Stimulated activated CD8-positive, alpha-beta memory T cell treated with anti-CD3 and anti-CD28 coated beads, Interleukin-15, amount 100 ng/mL, for 1 hour (primary cell): ENCODE results near the gene SERPINE2.
"Not testable (repeated sequence)": the region's sequence is repeated elsewhere in the genome, so short reads cannot be mapped to it uniquely, and the experiment has no call there.

Experiments
- DNase-seq: peaks from one replicate; pipeline ENCODE4 v3.0.0-alpha.2; 2020; ENCODE audit warnings: low read depth

SERPINE2 gene

GRCh38 chr2:223943561-223944008 lies 95.5 kb downstream of the SERPINE2 start:
- DNase-seq = no peak

- DNase-seq = no peak
Observed at GRCh38 chr2:223943135-223943534, 96.0 kb downstream of the SERPINE2 start.

DNA sequence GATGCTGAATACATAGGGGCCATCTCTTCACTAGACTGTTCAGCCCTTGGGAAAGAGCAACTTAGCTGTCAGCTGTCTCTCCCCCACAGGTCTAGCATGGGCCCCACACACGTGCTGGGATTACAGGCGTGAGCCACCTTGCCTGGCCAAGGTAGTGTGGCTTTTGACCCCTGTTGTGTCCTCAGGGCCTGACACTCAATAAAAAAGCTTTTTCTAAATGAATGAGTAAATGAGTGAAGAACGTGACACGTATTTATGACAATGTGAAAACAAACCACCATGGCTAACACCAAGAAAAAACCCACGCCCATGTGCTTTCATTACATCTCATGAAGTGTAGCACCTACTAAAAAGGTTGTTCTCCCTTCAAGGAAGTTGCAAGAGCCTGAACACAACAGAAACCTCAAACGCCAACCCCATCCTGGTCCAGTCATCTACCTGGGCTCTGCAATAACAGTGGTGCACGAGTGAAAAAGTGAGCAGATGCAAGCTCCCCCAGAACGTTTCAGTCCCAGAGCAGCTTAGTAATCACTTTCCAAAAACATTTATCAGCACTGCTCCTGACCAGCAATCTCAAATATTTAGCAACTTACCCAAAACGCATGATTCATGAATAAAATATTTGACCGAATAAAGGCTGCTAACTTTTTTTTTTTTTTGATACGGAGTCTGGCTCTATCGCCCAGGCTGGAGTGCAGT lies 97.4 kb downstream of the SERPINE2 start:
- no peak for DNase-seq

DNA sequence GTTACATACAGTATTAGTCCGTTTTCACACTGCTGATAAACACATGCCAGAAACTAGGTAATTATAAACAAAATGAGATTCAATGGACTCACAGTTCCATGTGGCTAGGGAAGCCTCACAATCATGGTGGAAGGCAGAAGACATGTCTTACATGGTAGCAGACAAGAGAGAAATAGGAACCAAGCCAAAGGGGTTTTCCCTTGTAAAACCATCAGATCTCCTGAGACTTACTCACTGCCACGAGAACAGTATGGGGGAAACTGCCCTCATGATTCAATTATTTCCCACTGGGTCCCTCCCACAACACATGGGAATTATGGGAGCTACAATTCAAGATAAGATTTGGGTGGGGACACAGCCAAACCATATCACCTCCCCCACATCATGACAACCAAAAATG lies 99.6 kb downstream of the SERPINE2 start:
- DNase-seq = not testable (repeated sequence)

DNA sequence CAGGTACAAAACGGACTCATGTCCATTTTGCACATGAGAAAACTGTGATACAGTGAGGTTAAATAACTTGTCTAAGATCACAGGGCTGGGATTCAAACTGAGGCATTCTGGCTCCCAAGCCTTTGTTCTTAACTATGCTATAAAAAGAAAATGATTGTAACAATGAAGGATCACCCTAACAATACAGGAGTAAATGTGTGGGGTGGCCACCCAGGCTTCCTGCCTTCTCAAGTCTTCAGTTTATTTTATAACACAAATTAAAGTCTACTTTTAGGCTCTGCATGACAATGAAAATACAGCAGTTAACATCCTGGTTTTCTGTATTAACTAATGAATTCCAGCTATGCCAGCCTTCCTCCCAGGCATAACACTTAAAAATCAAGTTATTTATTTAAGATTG lies 101.6 kb downstream of the SERPINE2 start:
- no peak for DNase-seq

DNA sequence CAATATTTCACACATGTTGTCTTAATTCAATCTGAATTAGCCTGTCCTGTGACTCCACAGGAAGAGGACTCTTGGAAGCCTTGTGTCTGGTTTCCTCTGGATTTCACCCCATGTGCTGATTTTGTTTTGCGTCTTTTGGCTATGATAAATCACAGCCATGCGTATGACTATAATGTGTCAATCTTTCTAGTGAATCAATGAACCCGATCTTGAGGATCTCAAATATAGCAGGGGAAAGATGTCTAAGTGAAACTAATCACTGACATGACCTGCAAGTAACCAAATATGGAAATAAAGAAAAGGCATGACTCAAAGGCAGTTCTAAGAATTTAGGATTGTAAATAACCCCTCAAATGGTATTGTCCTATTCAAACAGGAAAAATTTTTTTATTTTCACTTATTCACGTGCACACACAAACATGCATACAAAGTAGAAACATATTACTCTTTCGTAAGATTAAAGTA lies 102.2 kb downstream of the SERPINE2 start:
- no peak for DNase-seq

DNA sequence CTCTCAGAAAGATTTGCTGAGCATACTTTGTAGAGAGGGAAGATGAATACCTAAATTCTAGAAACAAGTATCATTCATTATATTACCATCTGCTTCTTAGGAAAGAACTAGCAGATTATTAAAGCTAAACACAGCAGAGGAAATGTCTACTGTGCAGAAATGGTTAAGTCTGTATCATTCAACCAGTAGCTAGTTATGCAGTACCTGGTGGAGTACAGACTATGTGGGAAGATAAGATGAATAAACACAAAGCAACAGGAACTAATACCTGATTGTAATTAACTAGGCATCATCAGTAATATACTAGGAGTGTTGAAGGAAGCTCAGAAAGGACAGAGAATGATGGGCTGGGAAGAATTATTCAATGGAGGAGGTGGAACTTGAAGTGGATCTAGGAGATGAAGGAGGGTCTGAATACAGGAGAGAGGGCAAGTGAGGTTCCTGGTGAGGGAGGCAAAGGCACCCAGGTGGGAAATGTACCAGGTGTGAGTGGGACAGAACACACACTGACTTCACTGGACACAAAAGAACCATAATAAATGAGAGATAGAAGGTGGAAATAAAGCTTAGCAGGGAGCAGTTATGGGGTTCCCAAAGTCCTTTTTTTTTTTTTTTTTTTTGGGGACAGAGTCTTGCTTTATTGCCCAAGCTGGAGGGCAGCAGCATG lies 103.5 kb downstream of the SERPINE2 start:
- DNase-seq = no peak

DNA sequence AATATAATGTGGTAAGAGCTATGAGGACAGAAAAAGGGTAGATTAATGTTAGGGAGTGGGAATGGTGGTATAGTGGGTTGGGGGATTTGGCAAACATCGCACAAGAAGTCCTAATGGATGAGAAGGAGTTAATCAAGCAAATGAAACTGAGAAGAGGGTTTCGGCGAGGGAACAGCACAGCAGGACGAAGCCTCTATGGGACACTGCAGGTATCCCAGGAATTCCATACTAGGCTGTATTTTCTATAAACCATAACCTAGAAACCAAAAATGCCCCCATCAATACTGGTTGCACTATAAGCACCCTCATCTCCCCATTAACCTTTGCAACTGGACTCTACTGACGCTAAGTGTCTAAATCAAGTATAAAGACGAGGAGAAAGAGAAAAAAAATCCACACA lies 104.2 kb downstream of the SERPINE2 start:
- no peak for DNase-seq

DNA sequence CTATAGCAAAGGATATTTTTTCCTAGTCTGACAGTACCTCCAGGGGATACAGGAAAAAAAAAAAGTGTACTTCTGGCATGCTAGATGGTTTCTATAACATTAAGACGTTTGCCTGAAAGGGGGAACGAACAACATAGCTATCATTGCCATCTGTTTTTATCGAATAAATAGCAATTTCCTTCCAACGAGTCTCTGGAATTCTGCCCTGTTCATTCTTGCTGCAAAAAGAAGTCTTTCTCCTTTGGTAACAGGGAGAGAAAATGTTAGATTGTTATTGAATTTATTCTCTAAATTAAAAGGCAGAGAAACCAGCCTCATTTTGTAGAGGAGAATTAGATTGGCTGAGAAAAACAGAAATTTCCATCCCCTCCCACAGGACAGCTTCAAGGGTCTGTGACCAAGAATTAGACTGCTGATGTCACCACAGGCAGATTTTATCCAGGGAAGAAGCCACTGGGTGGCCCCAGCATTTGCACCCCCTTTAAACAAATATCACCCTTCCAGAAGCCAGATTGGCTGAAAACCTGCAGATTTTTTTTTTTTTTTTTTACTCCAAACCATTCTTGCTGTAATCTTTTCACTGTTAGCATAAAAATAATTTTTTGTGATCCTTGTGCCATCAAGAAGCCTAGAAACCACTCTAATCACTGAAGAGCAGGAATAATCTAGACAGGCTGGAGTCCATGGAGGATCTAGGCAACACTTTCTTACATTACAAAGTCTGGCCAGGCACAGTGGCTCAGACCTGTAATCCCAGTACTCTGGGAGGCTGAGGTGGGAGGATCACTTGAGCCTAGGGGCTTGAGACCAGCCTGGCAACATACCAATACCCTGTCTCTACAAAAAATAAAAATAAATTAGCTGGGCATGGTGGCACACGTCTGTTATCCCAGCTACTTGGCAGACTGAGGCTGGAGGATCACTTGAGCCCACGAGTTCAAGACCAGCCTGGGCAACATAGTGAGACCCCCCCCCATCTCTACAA lies 106.0 kb downstream of the SERPINE2 start:
- no peak for DNase-seq

DNA sequence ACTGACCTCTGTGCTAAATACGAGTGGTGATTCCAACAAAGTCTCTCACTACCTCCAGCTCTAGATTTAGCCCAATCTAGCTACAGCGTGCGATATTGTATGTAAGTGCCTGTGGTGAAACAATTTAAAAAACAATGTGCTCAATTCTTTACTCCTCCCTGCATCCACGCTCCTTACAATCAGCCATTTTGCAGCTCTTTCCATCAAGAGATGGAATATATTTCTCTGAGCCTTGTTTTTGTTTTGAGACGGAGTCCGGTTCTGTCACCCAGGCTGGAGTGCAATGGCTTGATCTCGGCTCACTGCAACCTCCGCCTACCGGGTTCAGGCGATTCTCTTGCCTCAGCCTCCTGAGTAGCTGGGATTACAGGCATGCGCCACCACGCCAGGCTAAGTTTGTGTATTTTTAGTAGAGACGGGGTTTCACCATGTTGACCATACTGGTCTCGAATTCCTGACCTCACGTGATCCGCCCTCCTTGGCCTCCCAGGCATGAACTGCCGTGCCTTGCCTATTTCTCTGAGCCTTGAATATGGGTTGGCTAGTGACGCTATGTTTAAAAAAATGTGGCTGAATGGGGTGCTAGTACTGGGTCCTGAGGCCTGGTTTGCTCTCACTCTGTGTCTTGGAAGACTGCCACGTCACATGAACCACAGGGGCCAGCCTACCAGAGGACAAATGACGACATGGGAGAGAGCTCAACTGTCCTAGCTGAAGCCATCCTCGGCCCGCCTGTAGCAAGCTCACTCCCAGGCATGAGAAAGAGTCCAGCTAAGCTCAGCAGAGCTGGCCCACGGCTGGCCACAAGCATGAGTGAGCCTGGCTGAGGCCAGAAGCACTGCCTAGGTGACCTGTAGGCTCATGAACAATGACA lies 108.7 kb downstream of the SERPINE2 start:
- DNase-seq = no peak

- DNase-seq = no peak
Observed at GRCh38 chr2:223929571-223930102, 109.4 kb downstream of the SERPINE2 start.

DNA sequence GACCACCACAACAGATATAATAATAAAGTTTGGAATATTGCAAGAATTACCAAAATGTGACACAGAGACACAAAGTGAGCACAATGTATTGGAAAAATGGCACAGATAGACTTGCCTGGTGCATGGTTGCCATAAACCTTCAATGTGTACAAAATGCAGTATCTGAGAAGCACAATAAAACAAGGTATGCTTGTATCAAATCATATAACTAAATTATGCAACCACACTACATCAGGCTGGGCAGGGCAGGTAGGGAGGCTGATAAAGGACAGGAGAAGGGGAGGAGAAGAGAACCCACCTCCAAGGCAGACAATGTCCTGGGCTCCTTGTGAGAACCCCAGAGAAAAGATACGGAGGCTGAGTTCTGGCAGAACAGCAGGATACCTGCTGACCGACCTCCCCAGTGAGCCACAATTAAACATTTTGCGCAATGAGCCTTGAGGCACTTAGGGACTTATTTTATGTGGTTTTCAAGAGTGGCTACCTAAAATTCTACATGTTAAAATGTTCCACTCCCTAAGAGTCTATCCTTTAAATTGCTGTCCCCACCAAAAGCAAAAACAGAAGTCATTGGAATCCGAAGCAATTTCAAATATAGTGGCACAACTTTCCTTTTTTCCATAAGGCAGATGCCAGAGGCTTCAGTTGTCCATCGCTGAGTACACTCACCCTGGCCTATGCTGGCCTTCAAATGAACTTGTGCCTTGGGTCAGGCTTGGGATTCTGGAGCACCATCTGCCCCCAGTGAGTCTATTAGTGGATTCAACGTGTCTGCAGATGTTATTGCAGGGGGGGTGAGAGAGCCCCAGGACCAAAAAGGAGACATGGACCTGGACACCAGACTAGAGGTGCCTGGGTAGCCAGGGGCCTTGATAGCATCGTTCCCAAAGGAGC lies 110.7 kb downstream of the SERPINE2 start:
- no peak for DNase-seq

DNA sequence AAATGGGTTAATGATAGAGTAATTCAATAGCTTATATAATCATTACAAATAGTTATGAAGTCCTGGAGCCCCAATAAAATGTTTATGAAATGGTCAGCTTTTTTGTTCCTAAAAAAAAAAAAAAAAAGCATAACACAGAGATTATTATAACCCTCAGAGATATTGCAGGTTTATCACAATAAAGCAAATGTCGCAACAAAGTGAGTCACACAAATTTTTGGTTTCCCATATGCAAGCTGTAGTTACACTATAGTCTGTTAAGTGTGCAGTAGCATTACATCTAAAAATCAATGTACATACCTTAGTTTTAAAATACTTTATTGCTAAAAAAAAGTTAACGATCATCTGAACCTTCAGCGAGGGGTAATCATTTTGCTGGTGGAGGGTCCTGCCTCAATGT lies 114.0 kb downstream of the SERPINE2 start:
- no peak for DNase-seq
